ENCODE measurements around the gene SERPINE2.

The SERPINE2 gene

GRCh38 chr2:223937535-223937934 lies 101.6 kb downstream of the SERPINE2 start:
- DNase-seq: no peak

DNA sequence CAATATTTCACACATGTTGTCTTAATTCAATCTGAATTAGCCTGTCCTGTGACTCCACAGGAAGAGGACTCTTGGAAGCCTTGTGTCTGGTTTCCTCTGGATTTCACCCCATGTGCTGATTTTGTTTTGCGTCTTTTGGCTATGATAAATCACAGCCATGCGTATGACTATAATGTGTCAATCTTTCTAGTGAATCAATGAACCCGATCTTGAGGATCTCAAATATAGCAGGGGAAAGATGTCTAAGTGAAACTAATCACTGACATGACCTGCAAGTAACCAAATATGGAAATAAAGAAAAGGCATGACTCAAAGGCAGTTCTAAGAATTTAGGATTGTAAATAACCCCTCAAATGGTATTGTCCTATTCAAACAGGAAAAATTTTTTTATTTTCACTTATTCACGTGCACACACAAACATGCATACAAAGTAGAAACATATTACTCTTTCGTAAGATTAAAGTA lies 102.2 kb downstream of the SERPINE2 start:
- no peak for DNase-seq

DNA sequence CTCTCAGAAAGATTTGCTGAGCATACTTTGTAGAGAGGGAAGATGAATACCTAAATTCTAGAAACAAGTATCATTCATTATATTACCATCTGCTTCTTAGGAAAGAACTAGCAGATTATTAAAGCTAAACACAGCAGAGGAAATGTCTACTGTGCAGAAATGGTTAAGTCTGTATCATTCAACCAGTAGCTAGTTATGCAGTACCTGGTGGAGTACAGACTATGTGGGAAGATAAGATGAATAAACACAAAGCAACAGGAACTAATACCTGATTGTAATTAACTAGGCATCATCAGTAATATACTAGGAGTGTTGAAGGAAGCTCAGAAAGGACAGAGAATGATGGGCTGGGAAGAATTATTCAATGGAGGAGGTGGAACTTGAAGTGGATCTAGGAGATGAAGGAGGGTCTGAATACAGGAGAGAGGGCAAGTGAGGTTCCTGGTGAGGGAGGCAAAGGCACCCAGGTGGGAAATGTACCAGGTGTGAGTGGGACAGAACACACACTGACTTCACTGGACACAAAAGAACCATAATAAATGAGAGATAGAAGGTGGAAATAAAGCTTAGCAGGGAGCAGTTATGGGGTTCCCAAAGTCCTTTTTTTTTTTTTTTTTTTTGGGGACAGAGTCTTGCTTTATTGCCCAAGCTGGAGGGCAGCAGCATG lies 103.5 kb downstream of the SERPINE2 start:
- no peak for DNase-seq

- DNase-seq: no peak
Measured at GRCh38 chr2:223934870-223935269, 104.2 kb downstream of the SERPINE2 start.

DNA sequence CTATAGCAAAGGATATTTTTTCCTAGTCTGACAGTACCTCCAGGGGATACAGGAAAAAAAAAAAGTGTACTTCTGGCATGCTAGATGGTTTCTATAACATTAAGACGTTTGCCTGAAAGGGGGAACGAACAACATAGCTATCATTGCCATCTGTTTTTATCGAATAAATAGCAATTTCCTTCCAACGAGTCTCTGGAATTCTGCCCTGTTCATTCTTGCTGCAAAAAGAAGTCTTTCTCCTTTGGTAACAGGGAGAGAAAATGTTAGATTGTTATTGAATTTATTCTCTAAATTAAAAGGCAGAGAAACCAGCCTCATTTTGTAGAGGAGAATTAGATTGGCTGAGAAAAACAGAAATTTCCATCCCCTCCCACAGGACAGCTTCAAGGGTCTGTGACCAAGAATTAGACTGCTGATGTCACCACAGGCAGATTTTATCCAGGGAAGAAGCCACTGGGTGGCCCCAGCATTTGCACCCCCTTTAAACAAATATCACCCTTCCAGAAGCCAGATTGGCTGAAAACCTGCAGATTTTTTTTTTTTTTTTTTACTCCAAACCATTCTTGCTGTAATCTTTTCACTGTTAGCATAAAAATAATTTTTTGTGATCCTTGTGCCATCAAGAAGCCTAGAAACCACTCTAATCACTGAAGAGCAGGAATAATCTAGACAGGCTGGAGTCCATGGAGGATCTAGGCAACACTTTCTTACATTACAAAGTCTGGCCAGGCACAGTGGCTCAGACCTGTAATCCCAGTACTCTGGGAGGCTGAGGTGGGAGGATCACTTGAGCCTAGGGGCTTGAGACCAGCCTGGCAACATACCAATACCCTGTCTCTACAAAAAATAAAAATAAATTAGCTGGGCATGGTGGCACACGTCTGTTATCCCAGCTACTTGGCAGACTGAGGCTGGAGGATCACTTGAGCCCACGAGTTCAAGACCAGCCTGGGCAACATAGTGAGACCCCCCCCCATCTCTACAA lies 106.0 kb downstream of the SERPINE2 start:
- no peak for DNase-seq

- DNase-seq: peak; percentile 28
Measured at GRCh38 chr2:223930103-223930976, 108.7 kb downstream of the SERPINE2 start.

DNA sequence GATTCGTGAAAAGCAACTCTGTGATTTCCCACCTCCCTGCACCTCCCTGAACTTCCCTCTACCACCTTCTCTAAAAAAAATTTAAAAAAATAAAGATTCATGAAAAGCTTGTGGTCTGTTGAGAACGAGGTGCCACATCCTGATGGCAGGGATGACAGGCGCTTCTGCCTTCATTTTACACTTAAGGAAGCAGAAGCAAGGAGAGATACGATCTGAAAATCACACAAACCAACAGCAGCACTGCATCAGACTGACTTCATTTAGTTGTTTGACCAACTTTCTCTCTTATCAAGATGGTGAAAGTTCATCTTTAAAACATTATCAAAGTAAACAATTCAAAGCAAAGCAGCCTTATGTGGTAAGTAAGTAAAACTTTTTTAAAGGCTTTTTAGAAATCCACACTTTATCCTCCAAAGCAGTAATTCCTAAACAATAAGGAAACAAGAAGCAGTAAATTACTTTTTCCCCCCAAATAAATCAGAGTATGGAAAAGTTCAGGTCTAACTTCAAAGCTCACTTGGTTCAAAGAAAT lies 109.4 kb downstream of the SERPINE2 start:
- DNase-seq: no peak

- DNase-seq: no peak
Measured at GRCh38 chr2:223928113-223929006, 110.7 kb downstream of the SERPINE2 start.

DNA sequence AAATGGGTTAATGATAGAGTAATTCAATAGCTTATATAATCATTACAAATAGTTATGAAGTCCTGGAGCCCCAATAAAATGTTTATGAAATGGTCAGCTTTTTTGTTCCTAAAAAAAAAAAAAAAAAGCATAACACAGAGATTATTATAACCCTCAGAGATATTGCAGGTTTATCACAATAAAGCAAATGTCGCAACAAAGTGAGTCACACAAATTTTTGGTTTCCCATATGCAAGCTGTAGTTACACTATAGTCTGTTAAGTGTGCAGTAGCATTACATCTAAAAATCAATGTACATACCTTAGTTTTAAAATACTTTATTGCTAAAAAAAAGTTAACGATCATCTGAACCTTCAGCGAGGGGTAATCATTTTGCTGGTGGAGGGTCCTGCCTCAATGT lies 114.0 kb downstream of the SERPINE2 start:
- DNase-seq: no peak
